Middle frontal gyrus (tissue), 1 donor: ENCODE measurements around the gene ST3GAL6.

Experiments used
- DNase-seq: peaks from one replicate; pipeline ENCODE4 v3.0.0-alpha.2; 2015; ENCODE audit warnings: low spot score; ENCODE audit errors: extremely low spot score

ST3GAL6 gene

DNA sequence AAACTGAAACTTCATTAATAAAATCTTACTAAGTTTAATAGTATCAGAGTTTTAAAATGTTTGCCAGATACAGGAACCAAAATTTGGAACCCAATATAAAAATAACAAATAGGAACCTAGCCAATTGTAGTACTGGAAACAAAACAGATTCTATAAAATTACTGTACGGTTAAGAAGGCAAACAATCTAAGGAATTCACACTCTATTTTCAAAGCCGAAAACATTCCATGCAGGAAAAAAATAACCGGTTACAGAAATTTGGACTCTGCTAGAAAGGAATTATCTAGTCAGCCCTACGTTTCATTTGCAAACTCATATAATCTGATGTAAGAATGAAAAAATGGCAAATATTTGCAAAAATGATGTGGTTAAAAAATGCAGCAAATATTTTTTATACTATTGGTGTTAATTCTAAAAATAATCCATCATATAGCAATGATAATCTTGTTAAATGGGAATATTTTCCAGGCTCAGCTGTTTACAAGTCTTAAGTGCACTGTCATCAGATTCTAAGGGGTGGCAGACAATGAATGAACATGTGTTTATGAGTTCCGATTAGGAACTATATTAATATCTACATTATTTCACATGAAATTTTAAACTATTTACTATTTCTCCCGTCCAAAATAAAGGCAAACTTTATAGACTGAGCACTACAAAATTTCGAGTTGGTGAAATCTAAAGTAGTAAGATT, 80.3 kb downstream of the ST3GAL6 start:
- no peak for DNase-seq
